ENCODE results near the gene MCF2L2. TPM values are rescaled to one million over a fixed set of nuclear protein-coding genes. Genes with fewer than 3 reads are reported as not detected.

MCF2L2 gene
- total and polyA plus RNA-seq, 2 donors (not counting 3 experiments of a cell fraction or from before 2014, with no cell fraction given), result 0.15 to 1.1 TPM

- H4K20me1 ChIP-seq (replicated peaks; ENCODE audit: control insufficient read depth, extremely low read depth, insufficient read depth, low read length), result no peaks in the 10 kb centered on the region
- peaks cover 13% of the 10 kb centered on the region for H3K4me1 ChIP-seq (ENCODE audit: control insufficient read depth, extremely low read depth, insufficient read depth, low read length)
- POLR2A ChIA-PET, result interaction anchor here (0.7 kb wide), 1 partner anchor 69 kb away, joined by 3 read pairs; no protein-coding TSS in a partner anchor
- DNase-seq (ENCODE audit: low read depth, low spot score) (peak; percentile 16), FAIRE-seq (peak; percentile 4)
- H3K9me1 ChIP-seq (replicated peaks; ENCODE audit: control insufficient read depth, extremely low read depth, insufficient read depth, low read length), result no peaks in the 10 kb centered on the region
- TF ChIP-seq GATA2 (IDR thresholded peaks at IDR 0.05; ENCODE audit: insufficient read depth, insufficient read length, low read depth, low read length) (no peak), JUN (IDR thresholded peaks at IDR 0.05; ENCODE audit: borderline replicate concordance, insufficient read depth, insufficient read length, low read depth) (no peak), EZH2 (IDR thresholded peaks at IDR 0.05; ENCODE audit: borderline replicate concordance, low read depth, low read length, severe bottlenecking) (no peak), POLR2AphosphoS5 (IDR thresholded peaks at IDR 0.05; ENCODE audit: insufficient read depth, low read depth, low read length) (no peak), FOS (IDR thresholded peaks at IDR 0.05; ENCODE audit: borderline replicate concordance, insufficient read depth, low read length) (no peak), MAX (IDR thresholded peaks at IDR 0.05; ENCODE audit: insufficient read depth, insufficient read length) (no peak)
- no peaks in the 10 kb centered on the region for H3K9me3 ChIP-seq (replicated peaks; ENCODE audit: control insufficient read depth, insufficient read depth, low read length)
- dilution Hi-C loops (cut with MboI; ENCODE audit: extremely low pct_ligation_motif_present, low sequenced_read_pairs) (no loop called here), intact Hi-C loops (cut with micrococcal nuclease) (loop anchor here (1.0 to 2.0 kb wide), 3 partner anchors 32 to 129 kb away; no protein-coding TSS in a partner anchor)
- H2AFZ ChIP-seq (ENCODE audit: low read depth, low read length), result peak within 1 kb of the TSS; percentile 92
- peak within 1 kb of the TSS; percentile 88 for H3K4me2 ChIP-seq (ENCODE audit: insufficient read depth, low read length)
- H3K27ac ChIP-seq (ENCODE audit: insufficient read depth, low read depth, low read length), result peak within 1 kb of the TSS; percentile 54
- H3K9ac ChIP-seq (replicated peaks; ENCODE audit: extremely low read depth, insufficient read depth, low read length), result peak within 1 kb of the TSS; percentile 81
- CTCF ChIA-PET, result interaction anchor here (0.8 to 5.4 kb wide), 15 partner anchors 8 to 131 kb away, joined by 3 to 41 read pairs (median 5); no protein-coding TSS in a partner anchor
- no peaks in the 10 kb centered on the region for H3K36me3 ChIP-seq (ENCODE audit: control insufficient read depth in 2 of 2, extremely low read depth in 1 of 2, insufficient read depth in 2 of 2, low read length in 2 of 2)
- peaks cover 28% of the 10 kb centered on the region for H3K79me2 ChIP-seq (ENCODE audit: control insufficient read depth, insufficient read depth, low read length)
- no TSS peak for BruUV-seq (replicated peaks)
- H3K27me3 ChIP-seq (ENCODE audit: control insufficient read depth in 2 of 2, insufficient read depth in 2 of 2, low read length in 2 of 2), result no peaks in the 10 kb centered on the region
- H3K4me3 ChIP-seq (replicated peaks in 1 of 3; ENCODE audit: insufficient read depth in 1 of 3, low read depth in 1 of 3, low read length in 3 of 3), result peak within 1 kb of the TSS; percentile 51 to 75 (median 62)
These were observed 175.4 kb downstream of the MCF2L2 start, which contains the start of gene B3GNT5 for GRCh38 chr3:183252973-183253527. Gene B3GNT5 (plus strand): TSS chr3:183253253. CDS start chr3:183269799, 16,546 bp downstream.
